Stimulated activated CD4-positive, alpha-beta T cell treated with anti-CD3 and anti-CD28 coated beads, TNF-alpha, amount 100 ng/mL, for 24 hours (primary cell): ENCODE results near the gene FOXK1.

Experiments used
- DNase-seq, 3 experiments: peaks; one replicate each; pipeline ENCODE4 v3.0.0-alpha.2; 2020; ENCODE audit warnings: low read depth in 3 of 3

The FOXK1 gene

GRCh38 chr7:4745265-4745919 is 63.3 kb downstream of the FOXK1 start:
- no peak for DNase-seq

DNA sequence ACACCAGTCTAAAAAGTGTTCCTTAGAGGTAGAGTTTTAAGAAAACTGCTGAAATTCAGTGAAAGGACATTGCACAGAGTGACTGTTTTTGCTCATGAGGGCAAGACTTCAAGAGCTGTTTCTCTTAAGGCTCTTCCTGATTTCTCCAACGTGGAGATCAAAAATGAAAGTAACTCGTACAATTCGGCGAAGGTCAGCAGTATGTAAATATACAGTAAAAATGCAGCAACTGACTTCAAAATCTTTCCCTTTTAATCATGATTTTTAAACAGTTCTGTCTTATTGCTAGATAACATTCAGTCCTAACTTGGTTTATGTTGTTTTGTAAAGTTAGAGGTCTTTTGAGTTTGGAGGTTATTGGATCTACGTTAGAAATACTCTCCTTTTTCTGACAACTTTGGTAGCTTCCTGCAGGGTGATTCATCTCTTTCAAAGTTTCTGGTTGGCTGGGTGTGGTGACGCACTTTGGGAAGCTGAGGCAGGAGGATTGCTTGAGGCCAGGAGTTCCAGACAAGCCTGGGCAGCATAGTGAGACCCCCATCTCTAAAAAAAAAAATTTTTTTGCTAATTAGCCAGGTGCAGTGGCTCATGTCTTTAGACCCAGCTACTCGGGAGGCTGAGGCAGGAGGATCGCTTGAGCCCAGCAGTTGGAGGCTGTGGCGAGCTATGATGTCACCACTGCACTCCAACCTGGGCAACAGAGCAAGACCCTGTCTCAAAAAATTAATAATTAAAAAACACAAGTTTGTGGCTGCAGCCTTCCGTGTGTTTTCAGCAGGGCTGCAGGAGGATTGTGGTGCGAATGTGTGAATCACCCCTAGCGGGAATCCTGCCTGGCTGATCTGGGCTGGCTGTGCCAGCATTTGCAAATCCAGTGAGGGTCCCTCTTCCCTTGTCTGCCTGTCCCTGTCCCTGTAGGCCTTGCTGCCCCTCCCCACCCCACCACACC is 64.2 kb downstream of the FOXK1 start:
- DNase-seq = peak in 1 of 3 experiments; percentile 27

DNA sequence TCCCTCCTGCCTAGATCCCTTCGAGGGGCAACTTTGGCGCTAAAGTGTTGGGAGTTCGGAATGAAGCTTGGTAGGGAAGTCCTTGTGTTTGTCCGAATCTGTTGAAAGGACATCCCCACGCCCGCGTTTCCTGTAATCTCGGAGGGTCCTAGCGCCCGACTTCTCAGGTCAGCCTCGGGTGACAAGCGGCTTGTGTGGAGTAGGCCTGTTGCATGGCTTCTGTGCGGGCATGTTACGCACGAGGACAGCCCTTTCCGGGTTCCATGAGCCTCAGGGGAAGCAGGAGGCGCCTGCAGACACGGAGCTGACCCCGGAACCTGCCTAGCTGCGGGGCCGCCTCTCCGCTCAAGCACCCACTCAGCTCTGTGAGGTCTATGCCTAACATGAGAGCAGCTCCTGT is 64.9 kb downstream of the FOXK1 start:
- no peak for DNase-seq

- DNase-seq = no peak
Measured at GRCh38 chr7:4747746-4748145, 65.7 kb downstream of the FOXK1 start.

- no peak for DNase-seq
Measured at GRCh38 chr7:4748231-4748681, 66.2 kb downstream of the FOXK1 start.

DNA sequence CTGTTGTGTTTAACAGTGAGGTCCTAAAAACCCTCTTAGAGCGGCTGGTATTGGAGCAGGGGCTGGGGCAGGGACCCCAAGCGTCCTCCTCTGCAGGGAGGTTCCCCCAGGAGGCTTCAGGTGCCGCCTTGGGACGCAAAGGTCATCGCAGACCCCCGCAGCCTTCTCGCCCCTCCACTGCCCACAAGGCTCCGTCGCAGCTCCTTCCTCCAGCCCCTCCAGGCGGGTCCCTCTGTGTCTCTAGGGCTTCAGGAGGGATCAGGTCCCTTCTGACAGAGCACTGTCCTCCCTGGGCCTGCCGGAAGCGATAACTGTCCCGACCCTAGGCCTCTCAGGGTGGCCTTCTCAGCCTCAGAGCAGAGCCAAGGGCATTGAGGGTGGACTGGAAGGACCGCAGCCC is 67.3 kb downstream of the FOXK1 start:
- DNase-seq = no peak

GRCh38 chr7:4749798-4750197 is 67.7 kb downstream of the FOXK1 start:
- DNase-seq = no peak

- no peak for DNase-seq
Measured at GRCh38 chr7:4751398-4751947, 69.4 kb downstream of the FOXK1 start.

- DNase-seq = peak; percentile 67 to 79 (median 71)
Measured at GRCh38 chr7:4753598-4754432, 71.7 kb downstream of the FOXK1 start.

DNA sequence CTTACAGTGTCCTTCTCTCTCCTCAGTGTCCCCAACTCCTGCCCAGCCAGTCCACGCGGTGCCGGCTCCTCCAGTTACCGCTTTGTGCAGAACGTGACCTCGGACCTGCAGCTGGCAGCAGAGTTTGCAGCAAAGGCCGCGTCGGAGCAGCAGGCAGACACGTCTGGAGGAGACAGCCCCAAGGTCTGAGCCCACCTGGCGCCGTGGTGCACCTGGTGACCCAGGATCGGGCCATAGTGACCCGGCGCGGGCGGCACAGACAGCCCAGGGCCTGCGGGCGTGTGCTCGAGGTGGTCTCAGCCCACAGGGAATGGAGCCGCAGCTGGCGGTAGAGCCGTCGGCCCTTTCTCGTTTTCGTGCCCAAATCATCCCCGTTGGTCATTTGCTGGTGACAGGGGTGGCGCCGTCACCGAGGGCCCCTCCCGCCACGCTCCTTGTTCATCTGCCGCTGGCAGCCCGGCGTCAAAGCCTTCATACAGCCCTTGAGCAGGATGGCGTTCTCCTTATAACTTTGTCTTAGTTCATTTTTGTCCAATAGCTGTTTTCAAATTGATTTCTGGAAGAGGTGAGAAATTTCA is 72.4 kb downstream of the FOXK1 start:
- DNase-seq = no peak

- DNase-seq = no peak
Measured at GRCh38 chr7:4755045-4755444, 73.0 kb downstream of the FOXK1 start.

- no peak for DNase-seq
Measured at GRCh38 chr7:4758111-4758510, 76.0 kb downstream of the FOXK1 start.

GRCh38 chr7:4758791-4759190 is 76.7 kb downstream of the FOXK1 start:
- DNase-seq = no peak

DNA sequence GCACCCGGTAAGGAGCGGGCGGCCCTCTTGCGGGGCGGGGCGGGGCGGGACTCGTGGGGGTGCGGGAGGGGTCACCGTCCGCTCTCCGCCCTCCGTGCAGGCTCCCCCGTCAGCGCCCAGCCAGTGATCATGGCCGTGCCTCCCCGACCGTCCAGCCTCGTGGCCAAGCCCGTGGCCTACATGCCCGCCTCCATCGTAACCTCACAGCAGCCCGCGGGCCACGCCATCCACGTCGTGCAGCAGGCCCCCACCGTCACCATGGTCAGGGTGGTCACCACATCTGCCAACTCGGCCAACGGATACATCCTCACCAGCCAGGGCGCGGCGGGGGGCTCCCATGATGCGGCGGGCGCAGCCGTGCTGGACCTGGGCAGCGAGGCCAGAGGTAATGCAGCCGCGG is 77.1 kb downstream of the FOXK1 start:
- DNase-seq = no peak

DNA sequence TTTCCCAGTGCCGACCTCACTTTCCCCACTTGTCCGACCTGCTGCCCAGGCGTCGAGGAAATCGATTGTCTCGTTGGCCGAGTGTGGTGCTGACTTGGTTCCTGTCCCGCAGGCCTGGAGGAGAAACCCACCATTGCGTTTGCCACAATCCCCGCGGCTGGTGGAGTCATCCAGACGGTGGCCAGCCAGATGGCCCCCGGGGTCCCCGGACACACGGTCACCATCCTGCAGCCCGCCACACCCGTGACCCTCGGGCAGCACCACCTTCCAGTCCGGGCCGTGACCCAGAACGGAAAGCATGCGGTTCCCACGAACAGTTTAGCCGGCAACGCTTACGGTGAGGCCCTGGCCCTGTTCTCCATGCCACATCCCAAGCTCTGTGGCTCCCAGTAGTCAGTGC is 78.9 kb downstream of the FOXK1 start:
- no peak for DNase-seq

GRCh38 chr7:4762121-4763055 is 80.3 kb downstream of the FOXK1 start:
- no peak for DNase-seq

GRCh38 chr7:4763091-4763793 is 81.1 kb downstream of the FOXK1 start:
- no peak for DNase-seq

DNA sequence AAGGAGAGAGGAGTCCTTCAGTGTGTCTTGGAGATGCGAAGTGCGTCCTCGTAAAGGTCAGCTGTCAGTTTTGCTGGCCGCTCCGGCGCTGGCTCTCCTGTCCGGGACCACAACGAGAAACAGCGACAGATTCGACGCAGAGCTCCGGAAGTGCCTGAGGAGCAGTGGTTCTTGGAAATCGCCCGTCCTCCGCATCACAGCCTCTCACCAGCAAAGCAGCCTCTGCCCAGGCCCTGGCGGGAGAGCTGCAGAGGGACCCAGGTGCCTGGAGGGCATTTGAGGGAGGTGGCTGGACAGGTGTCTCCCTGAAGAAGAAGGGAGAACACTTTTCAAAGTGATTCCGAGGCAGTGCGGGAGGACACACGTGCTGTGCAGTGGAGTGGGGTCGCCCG is 81.7 kb downstream of the FOXK1 start:
- DNase-seq = no peak

- no peak for DNase-seq
Measured at GRCh38 chr7:4764402-4765007, 82.4 kb downstream of the FOXK1 start.
